HEK293 (cell line): ENCODE data around the gene BLOC1S4.

Experiments
- FEZF1 ChIP-seq: fragments of 450-650 bp; formaldehyde crosslinking; IDR thresholded peaks from 2 replicates; pipeline ENCODE4 v1.5.1; 2016; ENCODE audit warnings: missing biosample characterization, missing genetic modification characterization
- GLIS1 ChIP-seq: fragments of 450-650 bp; formaldehyde crosslinking; IDR thresholded peaks from 2 replicates; pipeline ENCODE4 v1.5.1; 2016; ENCODE audit warnings: missing biosample characterization, missing genetic modification characterization
- KLF7 ChIP-seq: fragments of 450-650 bp; formaldehyde crosslinking; IDR thresholded peaks from 2 replicates; pipeline ENCODE4 v1.5.1; 2016; ENCODE audit warnings: missing biosample characterization, missing genetic modification characterization, borderline replicate concordance
- KLF8 ChIP-seq: fragments of 450-650 bp; formaldehyde crosslinking; IDR thresholded peaks from 2 replicates; pipeline ENCODE4 v1.5.1; 2016; ENCODE audit warnings: missing biosample characterization, missing genetic modification characterization
- MYNN ChIP-seq: fragments of 450-650 bp; formaldehyde crosslinking; IDR thresholded peaks from 2 replicates; pipeline ENCODE4 v1.5.1; 2016; ENCODE audit warnings: missing biosample characterization, missing genetic modification characterization, borderline replicate concordance
- MZF1 ChIP-seq: fragments of 450-650 bp; formaldehyde crosslinking; IDR thresholded peaks from 2 replicates; pipeline ENCODE4 v1.5.1; 2017; ENCODE audit warnings: missing biosample characterization, missing genetic modification characterization, borderline replicate concordance
- ZBTB11 ChIP-seq: fragments of 450-650 bp; formaldehyde crosslinking; conservative IDR thresholded peaks from 2 replicates; pipeline ENCODE4 v1.5.1; 2016; ENCODE audit warnings: low read depth, missing biosample characterization, missing genetic modification characterization
- ZIC2 ChIP-seq: fragments of 450-650 bp; formaldehyde crosslinking; IDR thresholded peaks from 2 replicates; pipeline ENCODE4 v1.5.1; 2016; ENCODE audit warnings: missing biosample characterization, missing genetic modification characterization
- ZNF133 ChIP-seq: fragments of 450-650 bp; formaldehyde crosslinking; IDR thresholded peaks from 2 replicates; pipeline ENCODE4 v1.5.1; 2016; ENCODE audit warnings: missing biosample characterization, missing genetic modification characterization
- ZNF18 ChIP-seq: fragments of 450-650 bp; formaldehyde crosslinking; IDR thresholded peaks from 2 replicates; pipeline ENCODE4 v1.5.1; 2016; ENCODE audit warnings: missing biosample characterization, missing genetic modification characterization
- ZNF239 ChIP-seq: fragments of 450-650 bp; formaldehyde crosslinking; IDR thresholded peaks from 2 replicates; pipeline ENCODE4 v1.5.1; 2016; ENCODE audit warnings: missing biosample characterization, missing genetic modification characterization
- ZNF24 ChIP-seq: fragments of 450-650 bp; formaldehyde crosslinking; IDR thresholded peaks from 2 replicates; pipeline ENCODE4 v1.5.1; 2016; ENCODE audit warnings: missing biosample characterization, missing genetic modification characterization
- ZNF302 ChIP-seq: fragments of 450-650 bp; formaldehyde crosslinking; IDR thresholded peaks from 2 replicates; pipeline ENCODE4 v1.5.1; 2016; ENCODE audit warnings: missing biosample characterization, missing genetic modification characterization, low read depth
- ZNF354C ChIP-seq: fragments of 450-650 bp; formaldehyde crosslinking; IDR thresholded peaks from 2 replicates; pipeline ENCODE4 v1.5.1; 2016; ENCODE audit warnings: missing biosample characterization, missing genetic modification characterization, low read depth, borderline replicate concordance
- ZNF362 ChIP-seq: fragments of 450-650 bp; formaldehyde crosslinking; IDR thresholded peaks from 2 replicates; pipeline ENCODE4 v1.5.1; 2016; ENCODE audit warnings: missing biosample characterization, missing genetic modification characterization
- ZNF404 ChIP-seq: fragments of 450-650 bp; formaldehyde crosslinking; IDR thresholded peaks from 2 replicates; pipeline ENCODE4 v1.5.1; 2017; ENCODE audit warnings: missing biosample characterization, missing genetic modification characterization
- ZNF416 ChIP-seq: fragments of 450-650 bp; formaldehyde crosslinking; IDR thresholded peaks from 2 replicates; pipeline ENCODE4 v1.5.1; 2016; ENCODE audit warnings: missing biosample characterization, missing genetic modification characterization
- ZNF426 ChIP-seq: fragments of 450-650 bp; formaldehyde crosslinking; IDR thresholded peaks from 2 replicates; pipeline ENCODE4 v1.5.1; 2017; ENCODE audit warnings: missing biosample characterization, missing genetic modification characterization, mild to moderate bottlenecking, inconsistent platforms, moderate library complexity
- ZNF548 ChIP-seq: fragments of 450-650 bp; formaldehyde crosslinking; IDR thresholded peaks from 2 replicates; pipeline ENCODE4 v1.5.1; 2016; ENCODE audit warnings: missing biosample characterization, missing genetic modification characterization
- ZNF560 ChIP-seq: fragments of 450-650 bp; formaldehyde crosslinking; IDR thresholded peaks from 2 replicates; pipeline ENCODE4 v1.5.1; 2017; ENCODE audit warnings: missing biosample characterization, missing genetic modification characterization, borderline replicate concordance
- ZNF571 ChIP-seq: fragments of 450-650 bp; formaldehyde crosslinking; IDR thresholded peaks from 2 replicates; pipeline ENCODE4 v1.5.0; 2017; ENCODE audit warnings: missing biosample characterization, missing genetic modification characterization
- ZNF624 ChIP-seq: fragments of 450-650 bp; formaldehyde crosslinking; IDR thresholded peaks from 2 replicates; pipeline ENCODE4 v1.5.1; 2017; ENCODE audit warnings: missing biosample characterization, missing genetic modification characterization
- ZNF654 ChIP-seq: fragments of 450-650 bp; formaldehyde crosslinking; IDR thresholded peaks from 2 replicates; pipeline ENCODE4 v1.5.1; 2016; ENCODE audit warnings: low read depth, missing biosample characterization, missing genetic modification characterization
- ZNF658 ChIP-seq: fragments of 450-650 bp; formaldehyde crosslinking; IDR thresholded peaks from 2 replicates; pipeline ENCODE4; 2016; ENCODE audit warnings: missing biosample characterization, missing genetic modification characterization
- ZNF664 ChIP-seq: fragments of 450-650 bp; formaldehyde crosslinking; IDR thresholded peaks from 2 replicates; pipeline ENCODE4 v1.5.1; 2016; ENCODE audit warnings: missing biosample characterization, missing genetic modification characterization
- ZNF670 ChIP-seq: fragments of 450-650 bp; formaldehyde crosslinking; IDR thresholded peaks from 2 replicates; pipeline ENCODE4 v1.5.1; 2016; ENCODE audit warnings: missing biosample characterization, missing genetic modification characterization, low read depth
- TF ChIP-seq, protein P1 (sequence below): fragments of 450-650 bp; formaldehyde crosslinking; IDR thresholded peaks from 2 replicates; pipeline ENCODE4 v1.5.1; 2016; ENCODE audit warnings: missing biosample characterization, missing genetic modification characterization
- TF ChIP-seq, protein P2 (sequence below): fragments of 450-650 bp; IDR thresholded peaks from 2 replicates; pipeline ENCODE4 v1.5.1; 2018; ENCODE audit warnings: missing biosample characterization, mild to moderate bottlenecking, missing genetic modification characterization
- TF ChIP-seq, protein P3 (sequence below): fragments of 450-650 bp; formaldehyde crosslinking; IDR thresholded peaks from 2 replicates; pipeline ENCODE4 v1.5.1; 2017; ENCODE audit warnings: missing biosample characterization, missing genetic modification characterization

BLOC1S4 gene

DNA sequence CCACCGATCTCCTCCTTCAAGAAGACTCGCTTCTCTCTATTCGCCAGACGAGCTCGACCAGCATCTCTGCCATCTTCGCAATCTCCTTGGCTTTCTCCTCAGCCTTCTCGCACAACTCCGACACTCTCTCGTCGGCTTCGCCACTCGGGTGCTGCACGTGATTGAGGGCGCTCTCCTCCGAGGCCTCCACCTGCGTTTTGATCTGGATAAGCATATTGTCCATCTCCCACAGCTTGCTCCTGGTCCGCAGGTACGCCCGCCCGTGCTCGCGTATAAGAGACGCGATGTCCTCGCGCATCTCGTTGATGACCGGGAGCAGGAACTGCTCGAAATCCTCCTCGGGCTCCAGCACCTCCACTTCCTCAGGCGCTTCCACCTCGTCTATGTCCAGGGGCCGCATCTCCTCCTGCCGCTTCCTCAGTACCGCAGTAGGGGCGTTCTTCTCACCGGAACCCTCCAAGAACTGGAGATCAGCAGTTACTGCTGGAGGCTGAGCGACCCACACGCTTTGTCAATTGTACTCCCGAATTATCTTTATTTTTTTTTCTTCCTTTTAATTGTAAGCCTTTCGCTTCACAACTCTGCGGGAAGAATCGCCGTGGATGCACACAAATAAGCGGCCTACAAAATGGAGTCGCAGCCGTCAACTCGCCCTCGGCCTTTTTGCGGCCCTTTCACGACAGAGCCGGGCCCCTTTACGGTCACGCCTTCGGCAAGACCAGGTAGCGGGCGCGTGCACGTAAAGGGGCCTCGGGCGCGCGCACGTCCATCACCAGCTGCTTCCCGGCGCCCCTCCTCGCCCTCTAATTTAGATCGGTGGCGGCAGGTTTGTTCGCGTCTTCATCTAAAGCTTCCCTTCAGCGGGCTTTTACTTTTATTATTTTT, 6.5 kb upstream of the BLOC1S4 start, which contains the start of gene MRFAP1L1 (continued):
- TF ChIP-seq, protein P1, sequence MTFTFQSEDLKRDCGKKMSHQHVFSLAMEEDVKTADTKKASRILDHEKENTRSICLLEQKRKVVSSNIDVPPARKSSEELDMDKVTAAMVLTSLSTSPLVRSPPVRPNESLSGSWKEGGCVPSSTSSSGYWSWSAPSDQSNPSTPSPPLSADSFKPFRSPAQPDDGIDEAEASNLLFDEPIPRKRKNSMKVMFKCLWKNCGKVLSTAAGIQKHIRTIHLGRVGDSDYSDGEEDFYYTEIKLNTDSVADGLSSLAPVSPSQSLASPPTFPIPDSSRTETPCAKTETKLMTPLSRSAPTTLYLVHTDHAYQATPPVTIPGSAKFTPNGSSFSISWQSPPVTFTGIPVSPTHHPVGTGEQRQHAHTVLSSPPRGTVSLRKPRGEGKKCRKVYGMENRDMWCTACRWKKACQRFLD (tag by site-specific recombination): no peak
- no peak for TF ChIP-seq ZNF302
- TF ChIP-seq ZNF571: no peak
- no peak for TF ChIP-seq ZNF239 (tag by site-specific recombination)
- TF ChIP-seq ZNF548: no peak
- TF ChIP-seq ZNF670 (tag by site-specific recombination): no peak
- no peak for TF ChIP-seq GLIS1 (tag by site-specific recombination)
- no peak for TF ChIP-seq ZNF658
- TF ChIP-seq ZNF24 (tag by site-specific recombination): no peak
- TF ChIP-seq FEZF1: no peak
- no peak for TF ChIP-seq KLF7 (tag by site-specific recombination)
- TF ChIP-seq ZNF133: no peak
- no peak for TF ChIP-seq ZNF404
- TF ChIP-seq ZNF354C (tag by site-specific recombination): no peak
- TF ChIP-seq, protein P2, sequence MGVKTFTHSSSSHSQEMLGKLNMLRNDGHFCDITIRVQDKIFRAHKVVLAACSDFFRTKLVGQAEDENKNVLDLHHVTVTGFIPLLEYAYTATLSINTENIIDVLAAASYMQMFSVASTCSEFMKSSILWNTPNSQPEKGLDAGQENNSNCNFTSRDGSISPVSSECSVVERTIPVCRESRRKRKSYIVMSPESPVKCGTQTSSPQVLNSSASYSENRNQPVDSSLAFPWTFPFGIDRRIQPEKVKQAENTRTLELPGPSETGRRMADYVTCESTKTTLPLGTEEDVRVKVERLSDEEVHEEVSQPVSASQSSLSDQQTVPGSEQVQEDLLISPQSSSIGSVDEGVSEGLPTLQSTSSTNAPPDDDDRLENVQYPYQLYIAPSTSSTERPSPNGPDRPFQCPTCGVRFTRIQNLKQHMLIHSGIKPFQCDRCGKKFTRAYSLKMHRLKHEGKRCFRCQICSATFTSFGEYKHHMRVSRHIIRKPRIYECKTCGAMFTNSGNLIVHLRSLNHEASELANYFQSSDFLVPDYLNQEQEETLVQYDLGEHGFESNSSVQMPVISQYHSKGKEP: no peak
- TF ChIP-seq ZBTB11 (tag by site-specific recombination): peak; percentile 75
- no peak for TF ChIP-seq ZNF654 (tag by site-specific recombination)
- no peak for TF ChIP-seq MYNN (tag by site-specific recombination)
- TF ChIP-seq ZNF18 (tag by site-specific recombination): no peak
- no peak for TF ChIP-seq KLF8 (tag by site-specific recombination)
- no peak for TF ChIP-seq MZF1 (tag by site-specific recombination)
- TF ChIP-seq ZNF624 (tag by site-specific recombination): no peak
- no peak for TF ChIP-seq ZNF664
- TF ChIP-seq ZNF560 (tag by site-specific recombination): no peak
- no peak for TF ChIP-seq ZNF426 (tag by site-specific recombination)
- TF ChIP-seq, protein P3, sequence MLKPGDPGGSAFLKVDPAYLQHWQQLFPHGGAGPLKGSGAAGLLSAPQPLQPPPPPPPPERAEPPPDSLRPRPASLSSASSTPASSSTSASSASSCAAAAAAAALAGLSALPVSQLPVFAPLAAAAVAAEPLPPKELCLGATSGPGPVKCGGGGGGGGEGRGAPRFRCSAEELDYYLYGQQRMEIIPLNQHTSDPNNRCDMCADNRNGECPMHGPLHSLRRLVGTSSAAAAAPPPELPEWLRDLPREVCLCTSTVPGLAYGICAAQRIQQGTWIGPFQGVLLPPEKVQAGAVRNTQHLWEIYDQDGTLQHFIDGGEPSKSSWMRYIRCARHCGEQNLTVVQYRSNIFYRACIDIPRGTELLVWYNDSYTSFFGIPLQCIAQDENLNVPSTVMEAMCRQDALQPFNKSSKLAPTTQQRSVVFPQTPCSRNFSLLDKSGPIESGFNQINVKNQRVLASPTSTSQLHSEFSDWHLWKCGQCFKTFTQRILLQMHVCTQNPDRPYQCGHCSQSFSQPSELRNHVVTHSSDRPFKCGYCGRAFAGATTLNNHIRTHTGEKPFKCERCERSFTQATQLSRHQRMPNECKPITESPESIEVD (tag by site-specific recombination): no peak
- TF ChIP-seq ZNF416 (tag by site-specific recombination): no peak
- TF ChIP-seq ZNF362 (tag by site-specific recombination): no peak
- TF ChIP-seq ZIC2 (tag by site-specific recombination): no peak
